ENCODE results near the gene URB2. TPM values are rescaled to one million over a fixed set of nuclear protein-coding genes. Genes with fewer than 3 reads are reported as not detected.

The URB2 gene
- total RNA-seq, 4 donors from 2014 or later, result 8.7 to 13.1 (median 10.0) TPM

DNA sequence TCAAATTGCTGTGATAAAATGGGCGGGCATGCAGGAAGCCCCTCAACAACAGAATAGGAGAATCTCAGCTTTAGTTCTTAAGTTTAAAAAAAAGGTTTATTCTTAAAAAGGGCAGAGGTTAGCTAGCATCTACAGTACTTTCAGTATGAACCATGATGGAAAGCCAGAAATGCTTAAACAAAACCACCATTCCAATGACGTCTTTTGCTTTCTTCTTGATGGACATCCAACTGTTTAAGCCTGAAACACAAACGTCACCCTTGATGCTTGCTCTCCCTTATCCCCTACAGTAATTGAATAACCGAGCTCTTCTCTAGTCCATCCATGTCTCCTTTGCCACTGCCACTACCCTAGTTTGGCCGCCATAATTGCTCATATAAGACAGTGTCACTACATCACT, 25.8 kb upstream of the URB2 start:
- no peaks in the 10 kb centered on the region for H3K9me3 ChIP-seq
- DNase-seq (ENCODE audit: low spot score in 2 of 2), result no peak
- H3K27me3 ChIP-seq, result no peaks in the 10 kb centered on the region
- 91% methylated on average over 5 of the region's 5 CpGs for WGBS, 2 donors
- no peak overlapping the region for H3K27ac ChIP-seq
- peaks cover 0 to 21% (median 0%) of the 10 kb centered on the region in 4 donors for H3K4me1 ChIP-seq
- H3K36me3 ChIP-seq, result peaks cover 0 to 58% (median 0%) of the 10 kb centered on the region in 3 donors
- TF ChIP-seq POLR2A (IDR thresholded peaks at IDR 0.05) (no peak), EP300 (IDR thresholded peaks at IDR 0.05) (no peak)
- TF ChIP-seq, protein P1, sequence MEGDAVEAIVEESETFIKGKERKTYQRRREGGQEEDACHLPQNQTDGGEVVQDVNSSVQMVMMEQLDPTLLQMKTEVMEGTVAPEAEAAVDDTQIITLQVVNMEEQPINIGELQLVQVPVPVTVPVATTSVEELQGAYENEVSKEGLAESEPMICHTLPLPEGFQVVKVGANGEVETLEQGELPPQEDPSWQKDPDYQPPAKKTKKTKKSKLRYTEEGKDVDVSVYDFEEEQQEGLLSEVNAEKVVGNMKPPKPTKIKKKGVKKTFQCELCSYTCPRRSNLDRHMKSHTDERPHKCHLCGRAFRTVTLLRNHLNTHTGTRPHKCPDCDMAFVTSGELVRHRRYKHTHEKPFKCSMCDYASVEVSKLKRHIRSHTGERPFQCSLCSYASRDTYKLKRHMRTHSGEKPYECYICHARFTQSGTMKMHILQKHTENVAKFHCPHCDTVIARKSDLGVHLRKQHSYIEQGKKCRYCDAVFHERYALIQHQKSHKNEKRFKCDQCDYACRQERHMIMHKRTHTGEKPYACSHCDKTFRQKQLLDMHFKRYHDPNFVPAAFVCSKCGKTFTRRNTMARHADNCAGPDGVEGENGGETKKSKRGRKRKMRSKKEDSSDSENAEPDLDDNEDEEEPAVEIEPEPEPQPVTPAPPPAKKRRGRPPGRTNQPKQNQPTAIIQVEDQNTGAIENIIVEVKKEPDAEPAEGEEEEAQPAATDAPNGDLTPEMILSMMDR (IDR thresholded peaks at IDR 0.05), result no peak
- no peak overlapping the region for H3K4me3 ChIP-seq

DNA sequence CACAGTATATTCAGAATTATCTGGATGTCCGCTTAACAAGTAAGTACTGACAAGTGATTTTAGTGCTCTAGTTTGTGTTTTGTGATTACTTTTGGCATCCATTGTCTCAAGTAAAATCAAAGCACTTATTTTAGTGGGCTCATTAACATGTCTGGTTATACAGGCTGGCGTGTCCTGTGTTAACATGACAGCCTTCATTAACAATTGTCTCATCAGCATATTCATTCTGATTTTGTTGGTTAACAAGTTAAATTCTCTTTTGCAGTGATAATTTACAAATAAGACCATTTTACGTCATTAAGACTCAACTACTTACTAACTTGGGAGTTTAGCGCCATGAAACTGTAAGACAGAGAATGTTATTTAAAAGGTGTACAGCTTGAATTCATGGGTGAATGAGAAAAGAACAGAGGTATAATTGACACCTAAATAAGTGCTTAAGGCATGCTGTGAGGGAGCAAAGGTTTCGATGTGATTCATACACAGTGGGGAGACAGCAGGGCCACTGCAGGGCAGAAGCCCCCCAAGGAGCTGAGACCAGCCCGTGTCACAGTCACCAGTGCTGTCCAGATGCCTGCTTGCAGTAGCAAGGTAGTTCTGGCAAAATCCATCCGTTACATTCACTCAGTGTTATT, 22.6 kb upstream of the URB2 start:
- no peaks in the 10 kb centered on the region for H3K9me3 ChIP-seq
- DNase-seq (ENCODE audit: low spot score in 2 of 2), result no peak
- H3K4me1 ChIP-seq, result peaks cover 0 to 5% (median 0%) of the 10 kb centered on the region in 4 donors
- peaks cover 0 to 78% (median 5%) of the 10 kb centered on the region in 3 donors for H3K36me3 ChIP-seq
- H3K27ac ChIP-seq, result no peak overlapping the region
- 79 to 86% methylated on average over 7 of the region's 7 CpGs for WGBS, 2 donors
- TF ChIP-seq EP300 (IDR thresholded peaks at IDR 0.05), result no peak
- H3K27me3 ChIP-seq, result no peaks in the 10 kb centered on the region
- no peak overlapping the region for H3K4me3 ChIP-seq

DNA sequence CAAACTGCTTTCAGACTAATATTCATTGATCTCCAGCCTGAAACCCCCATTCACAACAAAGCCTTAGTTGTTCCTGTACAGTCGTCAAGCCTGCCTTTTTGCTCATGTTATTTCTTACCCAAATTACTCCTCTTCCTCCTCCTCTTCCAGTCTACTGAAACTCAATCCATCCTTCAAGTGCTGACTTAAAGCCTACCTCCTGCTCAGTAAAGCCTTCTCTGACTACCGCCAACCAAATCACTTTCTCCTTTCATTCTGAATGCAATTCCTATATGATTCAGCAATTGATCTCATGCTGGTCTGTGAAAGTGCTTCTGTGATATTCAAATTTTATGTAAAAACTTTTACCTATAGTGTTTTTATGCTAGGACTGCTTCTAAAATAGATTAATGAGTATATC, 18.7 kb upstream of the URB2 start:
- H3K4me3 ChIP-seq, result no peak overlapping the region
- no peaks in the 10 kb centered on the region for H3K27me3 ChIP-seq
- WGBS, 2 donors, result 69 to 77% methylated on average over 2 of the region's 2 CpGs
- DNase-seq (ENCODE audit: low spot score in 2 of 2), result no peak
- no peaks in the 10 kb centered on the region for H3K4me1 ChIP-seq
- no peak overlapping the region for H3K27ac ChIP-seq
- H3K36me3 ChIP-seq, result peaks cover 0 to 95% (median 28%) of the 10 kb centered on the region in 3 donors
- TF ChIP-seq, protein P1 (IDR thresholded peaks at IDR 0.05), result no peak
- no peak for TF ChIP-seq POLR2A (IDR thresholded peaks at IDR 0.05)
- no peak for TF ChIP-seq EP300 (IDR thresholded peaks at IDR 0.05)
- no peaks in the 10 kb centered on the region for H3K9me3 ChIP-seq

DNA sequence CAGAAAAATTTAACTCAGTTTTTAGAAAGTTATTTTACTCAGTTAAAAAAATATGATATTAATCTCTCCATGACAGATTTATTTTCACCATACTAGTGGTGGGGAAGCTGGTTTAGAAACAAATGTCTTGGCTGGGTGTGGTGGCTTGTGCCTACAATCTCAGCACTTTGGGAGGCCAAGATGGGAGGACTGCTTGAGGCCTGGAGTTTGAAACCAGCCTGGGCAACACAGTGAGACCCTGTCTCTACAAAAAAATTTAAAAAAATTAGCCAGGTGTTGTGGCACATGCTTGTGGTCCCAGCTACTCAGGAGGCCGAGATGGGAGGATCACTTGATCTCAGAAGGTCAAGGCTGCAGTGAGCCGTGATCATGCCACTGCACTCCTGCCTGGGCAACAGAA, 17.5 kb upstream of the URB2 start:
- Histone ChIP-seq H3K4me1 (no peaks in the 10 kb centered on the region), H3K27ac (no peak overlapping the region), H3K36me3 (peaks cover 0 to 95% (median 28%) of the 10 kb centered on the region in 3 donors), H3K4me3 (no peak overlapping the region), H3K27me3 (no peaks in the 10 kb centered on the region), H3K9me3 (no peaks in the 10 kb centered on the region)
- 95 to 100% methylated on average over 2 of the region's 2 CpGs for WGBS, 2 donors
- DNase-seq (ENCODE audit: low spot score in 2 of 2), result no peak
- TF ChIP-seq POLR2A (IDR thresholded peaks at IDR 0.05), result no peak
- TF ChIP-seq, protein P1 (IDR thresholded peaks at IDR 0.05), result no peak

DNA sequence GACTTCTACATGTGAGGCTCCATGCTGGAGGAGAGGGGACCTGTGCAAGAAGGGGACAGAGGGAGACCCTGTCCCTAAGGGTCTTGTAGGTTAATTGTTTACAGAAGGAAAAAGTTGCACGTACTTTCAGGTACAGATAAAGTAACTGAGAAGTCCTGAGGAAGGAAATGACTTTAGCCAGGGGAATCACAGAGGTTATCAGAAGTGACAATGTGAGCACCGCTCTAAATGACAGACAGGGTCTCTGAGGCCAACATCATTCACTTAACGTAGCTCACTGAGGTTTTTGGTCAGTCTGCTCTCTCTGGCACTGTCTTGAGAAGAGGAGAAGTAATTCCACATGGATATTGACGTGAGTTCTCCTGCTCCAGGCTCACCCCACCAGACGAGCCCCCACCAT, 12.1 kb upstream of the URB2 start:
- TF ChIP-seq EP300 (IDR thresholded peaks at IDR 0.05) (no peak), POLR2A (IDR thresholded peaks at IDR 0.05) (no peak)
- TF ChIP-seq, protein P1 (IDR thresholded peaks at IDR 0.05), result no peak
- H3K27ac ChIP-seq, result no peak overlapping the region
- no peak for DNase-seq (ENCODE audit: low spot score in 2 of 2)
- no peaks in the 10 kb centered on the region for H3K27me3 ChIP-seq
- peaks cover 0 to 56% (median 18%) of the 10 kb centered on the region in 3 donors for H3K36me3 ChIP-seq
- WGBS, 2 donors, result 82 to 84% methylated on average over 5 of the region's 5 CpGs
- no peak overlapping the region for H3K4me3 ChIP-seq
- H3K4me1 ChIP-seq, result peaks cover 0 to 5% (median 0%) of the 10 kb centered on the region in 4 donors
- H3K9me3 ChIP-seq, result no peaks in the 10 kb centered on the region

Measured in tibial nerve (tissue), 4 donors.